ENCODE results near the gene NUMB. TPM values are rescaled to one million over a fixed set of nuclear protein-coding genes. Genes with fewer than 3 reads are reported as not detected.

NUMB gene
- total RNA-seq, 1 donor from 2014 or later: 54.8 TPM

DNA sequence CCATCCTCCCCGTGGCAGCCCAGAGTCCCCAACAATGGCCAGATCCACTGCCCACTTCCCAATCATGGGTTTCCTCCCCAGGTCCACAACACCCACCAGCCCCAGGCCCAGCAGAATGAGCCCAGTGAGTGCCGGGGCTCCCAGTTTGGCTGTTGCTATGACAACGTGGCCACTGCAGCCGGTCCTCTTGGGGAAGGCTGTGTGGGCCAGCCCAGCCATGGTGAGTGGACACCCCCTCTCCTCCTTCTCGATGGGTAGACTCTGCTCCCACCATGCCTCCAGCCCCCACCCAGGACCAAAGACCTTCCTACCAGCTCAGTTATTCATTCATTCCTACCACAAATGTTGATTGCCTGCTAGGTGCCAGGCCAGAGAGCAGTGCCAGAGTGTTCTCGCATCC is 197.3 kb downstream of the NUMB start:
- Mint-ChIP-seq H3K27me3 (peaks cover 2% of the 10 kb centered on the region), H3K27ac (no peak overlapping the region), H3K9me3 (no peaks in the 10 kb centered on the region), H3K4me1 (peaks cover 4% of the 10 kb centered on the region), H3K36me3 (ENCODE audit: low read depth) (no peaks in the 10 kb centered on the region), H3K4me3 (no peak overlapping the region)
- intact Hi-C loops (cut with micrococcal nuclease): no loop called here
- no peak for DNase-seq

DNA sequence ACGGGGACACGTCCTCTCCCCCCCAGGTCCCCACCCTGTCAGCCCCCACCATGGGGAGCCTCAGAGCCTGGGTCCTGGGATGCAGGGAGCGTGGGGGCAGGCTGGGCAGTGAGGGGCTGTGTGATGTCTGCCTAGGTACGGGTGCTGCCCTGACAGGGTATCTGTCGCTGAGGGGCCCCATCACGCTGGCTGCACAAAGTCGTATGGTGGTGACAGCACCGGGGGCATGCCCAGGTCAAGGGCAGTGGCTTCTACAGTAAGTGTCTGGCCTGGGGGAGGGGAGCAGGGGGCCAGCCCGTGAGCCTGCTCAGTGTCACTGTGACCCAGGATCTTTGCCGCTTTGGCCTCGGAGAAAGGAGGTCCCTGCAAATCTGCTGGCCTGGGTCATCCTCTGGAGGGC is 197.8 kb downstream of the NUMB start:
- H3K9me3 Mint-ChIP-seq: no peaks in the 10 kb centered on the region
- no peak for DNase-seq
- intact Hi-C loops (cut with micrococcal nuclease): no loop called here
- H3K36me3 Mint-ChIP-seq (ENCODE audit: low read depth): no peaks in the 10 kb centered on the region
- H3K27me3 Mint-ChIP-seq: peaks cover 2% of the 10 kb centered on the region
- H3K4me1 Mint-ChIP-seq: peaks cover 4% of the 10 kb centered on the region
- no peak overlapping the region for H3K4me3 Mint-ChIP-seq
- H3K27ac Mint-ChIP-seq: no peak overlapping the region

DNA sequence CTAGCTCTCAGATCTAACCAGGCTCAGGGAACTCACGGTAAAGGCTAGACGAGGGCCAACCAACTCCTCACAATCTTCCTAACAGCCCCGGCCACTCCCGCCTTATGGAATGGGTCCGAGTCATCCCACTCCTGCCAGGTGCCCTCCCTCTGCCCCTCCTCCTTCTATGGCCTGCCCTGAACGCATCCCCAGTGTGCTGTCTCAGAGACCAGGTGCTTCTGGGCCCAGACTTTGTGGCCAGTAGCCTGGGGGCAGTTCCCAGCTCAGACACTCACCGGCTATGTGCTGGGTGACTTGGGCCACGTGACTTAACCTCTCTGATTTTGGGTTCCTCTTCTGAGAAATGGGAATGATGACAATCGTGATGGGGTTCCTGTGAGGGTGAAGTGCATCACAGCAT is 198.5 kb downstream of the NUMB start:
- H3K9me3 Mint-ChIP-seq: no peaks in the 10 kb centered on the region
- H3K4me1 Mint-ChIP-seq: peaks cover 6% of the 10 kb centered on the region
- no peak overlapping the region for H3K4me3 Mint-ChIP-seq
- intact Hi-C loops (cut with micrococcal nuclease): no loop called here
- H3K27me3 Mint-ChIP-seq: peaks cover 2% of the 10 kb centered on the region
- H3K36me3 Mint-ChIP-seq (ENCODE audit: low read depth): no peaks in the 10 kb centered on the region
- no peak for DNase-seq
- H3K27ac Mint-ChIP-seq: no peak overlapping the region

DNA sequence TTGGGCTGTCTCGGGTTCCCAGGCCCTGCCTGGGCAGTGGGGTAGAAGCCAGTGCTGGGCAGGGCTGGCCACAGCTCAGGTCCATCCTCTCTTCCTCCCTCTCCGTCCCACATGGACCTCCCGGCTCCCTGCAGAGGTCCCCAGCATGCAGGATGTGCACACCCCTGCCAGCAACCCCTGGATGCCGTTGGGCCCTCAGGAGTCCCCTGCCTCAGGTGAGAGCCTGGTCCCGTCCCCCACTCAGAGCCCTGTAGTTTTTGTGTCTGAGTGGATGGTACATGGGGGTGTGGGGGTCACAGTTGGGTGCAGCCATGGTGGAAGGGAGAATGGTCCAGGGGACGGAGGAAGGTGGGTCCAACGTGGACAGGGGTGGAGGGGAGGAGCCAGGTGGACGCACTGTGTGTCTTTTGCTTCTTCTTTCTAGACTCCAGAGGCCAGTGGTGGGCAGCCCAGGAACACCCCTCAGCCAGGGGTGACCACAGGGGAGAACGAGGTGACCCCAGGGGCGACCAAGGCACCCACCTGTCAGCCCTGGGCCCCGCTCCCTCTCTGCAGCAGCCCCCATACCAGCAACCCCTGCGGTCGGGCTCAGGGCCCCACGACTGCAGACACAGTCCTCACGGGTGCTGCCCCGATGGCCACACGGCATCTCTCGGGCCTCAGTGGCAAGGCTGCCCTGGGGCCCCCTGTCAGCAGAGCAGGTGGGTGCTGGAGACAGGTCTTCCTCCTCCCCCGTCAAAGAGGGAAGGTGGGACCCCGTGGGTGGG is 199.3 kb downstream of the NUMB start:
- no peak overlapping the region for H3K4me3 Mint-ChIP-seq
- no peaks in the 10 kb centered on the region for H3K9me3 Mint-ChIP-seq
- peaks cover 6% of the 10 kb centered on the region for H3K4me1 Mint-ChIP-seq
- H3K36me3 Mint-ChIP-seq (ENCODE audit: low read depth): no peaks in the 10 kb centered on the region
- no peak overlapping the region for H3K27ac Mint-ChIP-seq
- H3K27me3 Mint-ChIP-seq: peaks cover 2% of the 10 kb centered on the region
- no peak for DNase-seq
- intact Hi-C loops (cut with micrococcal nuclease): no loop called here

DNA sequence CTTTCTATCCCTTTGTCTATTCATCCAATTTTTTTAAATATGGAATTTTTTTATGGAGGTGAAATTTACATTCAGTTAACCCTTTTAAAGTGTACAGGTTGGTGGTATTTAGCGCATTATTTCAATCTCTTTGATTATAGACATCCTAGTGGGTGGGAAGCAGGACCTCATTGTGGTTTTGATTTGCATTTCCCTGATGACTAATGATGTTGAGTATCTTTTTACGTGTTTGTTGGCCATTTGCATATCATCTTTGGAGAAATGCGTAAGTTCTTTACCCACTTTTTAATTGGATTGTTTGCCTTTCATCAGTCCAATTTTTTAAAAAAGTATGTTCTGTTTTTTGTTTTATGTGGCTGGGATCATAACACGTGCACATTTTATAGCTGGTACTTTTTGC is 200.3 kb downstream of the NUMB start:
- Mint-ChIP-seq H3K4me3 (no peak overlapping the region), H3K27me3 (peaks cover 2% of the 10 kb centered on the region), H3K36me3 (ENCODE audit: low read depth) (no peaks in the 10 kb centered on the region), H3K27ac (no peak overlapping the region), H3K9me3 (no peaks in the 10 kb centered on the region), H3K4me1 (peaks cover 6% of the 10 kb centered on the region)
- intact Hi-C loops (cut with micrococcal nuclease): no loop called here
- no peak for DNase-seq

DNA sequence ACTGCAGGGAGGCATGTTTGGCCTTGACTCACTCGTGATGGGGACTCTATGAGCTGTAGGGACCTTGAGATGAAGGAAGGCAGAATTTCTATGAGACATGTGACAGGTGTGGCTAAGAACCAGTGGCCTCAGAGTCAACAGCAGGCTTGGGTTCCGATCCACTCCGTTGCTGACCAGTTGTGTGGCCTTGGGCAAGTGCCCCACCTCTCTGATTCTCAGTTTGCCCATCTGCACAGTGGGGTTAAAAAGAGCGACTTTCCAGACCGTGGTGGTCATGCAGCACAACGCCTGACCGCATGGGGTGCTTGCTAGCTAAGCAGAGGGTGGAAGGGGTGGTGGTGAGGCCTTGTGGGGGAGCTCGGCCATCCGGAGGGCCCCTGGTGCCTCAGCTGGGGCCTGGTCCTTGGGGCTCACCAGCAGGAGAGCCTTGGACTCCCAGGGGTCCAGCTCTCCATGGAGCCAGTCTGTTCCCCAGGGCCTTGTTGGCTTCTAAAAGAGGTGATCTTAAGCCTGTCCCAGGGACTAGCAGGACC is 202.6 kb downstream of the NUMB start:
- peaks cover 6% of the 10 kb centered on the region for H3K4me1 Mint-ChIP-seq
- intact Hi-C loops (cut with micrococcal nuclease): no loop called here
- DNase-seq: no peak
- H3K27ac Mint-ChIP-seq: no peak overlapping the region
- H3K36me3 Mint-ChIP-seq (ENCODE audit: low read depth): no peaks in the 10 kb centered on the region
- peaks cover 2% of the 10 kb centered on the region for H3K27me3 Mint-ChIP-seq
- no peaks in the 10 kb centered on the region for H3K9me3 Mint-ChIP-seq
- no peak overlapping the region for H3K4me3 Mint-ChIP-seq

DNA sequence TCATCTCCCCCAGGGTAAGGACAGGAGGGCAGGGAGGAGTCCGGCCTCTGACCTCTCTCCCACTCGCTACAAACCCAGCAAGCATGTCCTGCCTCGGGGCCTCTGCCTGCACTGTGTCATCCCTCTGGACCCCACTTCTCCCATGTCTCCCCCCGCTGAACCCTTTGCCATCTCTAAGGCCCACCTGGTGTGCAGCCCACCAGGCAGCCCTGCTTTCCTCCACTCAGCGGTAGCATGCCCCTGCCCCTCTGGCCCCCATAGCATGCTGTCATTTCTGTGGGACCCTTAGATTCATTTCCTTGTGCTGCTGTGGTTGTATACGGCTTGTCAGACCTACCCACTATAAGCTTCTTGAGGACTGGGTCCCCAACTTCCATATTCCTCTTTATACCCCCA is 203.3 kb downstream of the NUMB start:
- no peak overlapping the region for H3K4me3 Mint-ChIP-seq
- H3K27me3 Mint-ChIP-seq: peaks cover 2% of the 10 kb centered on the region
- DNase-seq: no peak
- intact Hi-C loops (cut with micrococcal nuclease): no loop called here
- no peak overlapping the region for H3K27ac Mint-ChIP-seq
- H3K36me3 Mint-ChIP-seq (ENCODE audit: low read depth): no peaks in the 10 kb centered on the region
- H3K9me3 Mint-ChIP-seq: no peaks in the 10 kb centered on the region
- peaks cover 6% of the 10 kb centered on the region for H3K4me1 Mint-ChIP-seq

DNA sequence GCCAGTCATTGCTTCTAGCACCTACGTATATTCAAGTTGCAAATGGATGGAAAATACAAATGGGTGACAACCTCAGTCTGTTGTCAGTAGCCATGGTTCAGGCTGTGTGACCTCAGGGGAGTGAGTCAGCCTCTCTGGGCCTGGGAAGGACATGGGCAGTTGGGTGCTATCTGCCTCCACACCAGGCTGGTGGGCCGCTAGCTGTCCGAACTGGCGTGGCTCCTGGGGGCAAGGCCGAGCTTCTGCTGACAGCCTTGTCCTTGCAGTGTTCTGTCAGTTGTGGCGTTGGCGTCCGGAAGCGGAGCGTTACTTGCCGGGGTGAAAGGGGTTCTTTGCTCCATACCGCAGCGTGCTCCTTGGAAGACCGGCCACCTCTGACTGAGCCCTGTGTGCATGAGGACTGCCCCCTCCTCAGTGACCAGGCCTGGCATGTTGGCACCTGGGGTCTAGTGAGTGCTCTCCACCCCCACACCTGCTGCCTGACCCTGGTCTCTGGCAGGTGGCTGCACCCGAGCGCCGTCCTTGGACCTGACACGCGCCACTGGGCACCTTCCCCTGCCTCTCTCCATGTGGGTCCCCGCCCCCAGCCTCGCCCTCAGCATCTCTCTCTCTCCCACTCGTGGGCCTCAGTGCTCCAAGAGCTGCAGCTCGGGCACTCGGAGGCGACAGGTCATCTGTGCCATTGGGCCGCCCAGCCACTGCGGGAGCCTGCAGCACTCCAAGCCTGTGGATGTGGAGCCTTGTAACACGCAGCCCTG is 203.9 kb downstream of the NUMB start:
- DNase-seq: no peak
- intact Hi-C loops (cut with micrococcal nuclease): no loop called here
- H3K4me1 Mint-ChIP-seq: peaks cover 8% of the 10 kb centered on the region

DNA sequence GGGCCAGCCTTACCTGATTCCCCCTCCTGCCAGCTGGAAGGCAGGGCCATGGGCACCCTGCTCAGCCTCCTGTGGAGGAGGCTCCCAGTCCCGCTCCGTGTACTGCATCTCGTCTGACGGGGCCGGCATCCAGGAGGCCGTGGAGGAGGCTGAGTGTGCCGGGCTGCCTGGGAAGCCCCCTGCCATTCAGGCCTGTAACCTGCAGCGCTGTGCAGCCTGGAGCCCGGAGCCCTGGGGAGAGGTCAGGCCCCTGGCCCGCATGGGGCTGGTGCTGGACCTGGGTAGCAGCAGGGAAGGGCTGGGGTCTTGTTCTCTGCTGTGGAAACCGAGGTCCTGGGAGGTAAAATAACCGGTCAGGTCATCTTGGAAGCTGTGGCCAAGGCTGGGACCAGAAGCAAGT is 204.6 kb downstream of the NUMB start:
- intact Hi-C loops (cut with micrococcal nuclease): no loop called here
- DNase-seq: no peak
- H3K9me3 Mint-ChIP-seq: no peaks in the 10 kb centered on the region
- no peak overlapping the region for H3K4me3 Mint-ChIP-seq
- no peak overlapping the region for H3K27ac Mint-ChIP-seq
- H3K4me1 Mint-ChIP-seq: peaks cover 14% of the 10 kb centered on the region
- peaks cover 2% of the 10 kb centered on the region for H3K27me3 Mint-ChIP-seq
- no peaks in the 10 kb centered on the region for H3K36me3 Mint-ChIP-seq (ENCODE audit: low read depth)

More for the DNA sequence above, 203.9 kb downstream of the NUMB start:
- Mint-ChIP-seq H3K27ac (no peak overlapping the region), H3K4me3 (no peak overlapping the region), H3K36me3 (ENCODE audit: low read depth) (no peaks in the 10 kb centered on the region), H3K9me3 (no peaks in the 10 kb centered on the region), H3K27me3 (peaks cover 2% of the 10 kb centered on the region)

DNA sequence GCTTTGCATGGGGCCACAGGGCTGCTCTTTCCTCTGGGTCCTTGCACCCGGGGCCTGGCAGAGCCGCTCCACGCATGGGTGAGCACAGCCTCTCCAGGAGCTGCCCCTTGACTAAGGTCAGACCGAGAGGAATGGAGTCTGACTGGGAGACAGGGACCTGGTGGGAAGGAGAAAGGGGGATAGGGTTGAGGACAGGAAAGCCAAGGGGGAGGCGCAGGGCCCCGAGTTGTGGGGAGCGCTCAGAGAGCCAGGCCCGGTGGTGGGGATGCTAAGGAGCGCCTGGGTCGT is 205.1 kb downstream of the NUMB start:
- Mint-ChIP-seq H3K4me3 (no peak overlapping the region), H3K4me1 (peaks cover 16% of the 10 kb centered on the region), H3K36me3 (ENCODE audit: low read depth) (no peaks in the 10 kb centered on the region), H3K27ac (no peak overlapping the region), H3K27me3 (peaks cover 2% of the 10 kb centered on the region), H3K9me3 (no peaks in the 10 kb centered on the region)
- intact Hi-C loops (cut with micrococcal nuclease): no loop called here
- DNase-seq: no peak

DNA sequence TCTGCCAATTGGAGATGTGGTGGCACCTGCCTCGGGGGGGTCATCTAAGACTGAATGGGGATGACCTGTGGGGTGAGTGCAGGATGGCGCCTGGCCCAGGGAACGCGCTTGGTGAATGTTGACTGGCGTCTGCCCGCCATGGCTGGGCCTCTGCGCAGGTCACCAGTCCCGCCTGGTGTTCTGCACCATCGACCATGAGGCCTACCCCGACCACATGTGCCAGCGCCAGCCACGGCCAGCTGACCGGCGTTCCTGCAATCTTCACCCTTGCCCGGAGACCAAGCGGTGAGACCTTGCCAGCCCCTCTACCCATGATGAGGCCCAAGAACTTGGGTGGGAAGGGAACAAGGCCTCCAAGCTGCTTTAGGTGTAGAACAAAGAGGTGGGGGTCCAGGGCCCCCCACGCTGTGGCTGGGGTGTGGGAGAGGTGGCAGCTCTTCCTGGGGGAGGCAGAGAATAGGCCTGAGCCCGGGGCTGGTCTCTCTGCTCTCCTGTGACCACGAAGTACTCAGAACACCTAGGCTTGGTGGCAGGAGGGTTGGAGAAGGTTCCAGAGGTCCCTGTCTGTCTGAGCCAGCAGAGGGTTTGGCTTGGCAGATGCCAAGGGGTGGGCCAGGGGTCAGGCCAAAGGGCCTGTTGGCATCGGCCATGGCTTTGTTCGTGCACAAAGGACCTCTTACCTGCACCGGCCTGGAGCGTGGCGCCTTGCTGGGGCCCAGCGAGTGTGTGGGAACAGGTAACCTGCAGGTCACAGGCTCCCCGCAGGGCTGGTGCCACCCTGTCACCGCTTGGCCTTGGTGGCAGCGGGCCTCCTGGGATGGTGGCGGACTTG is 205.6 kb downstream of the NUMB start:
- no peaks in the 10 kb centered on the region for H3K36me3 Mint-ChIP-seq (ENCODE audit: low read depth)
- no peak overlapping the region for H3K4me3 Mint-ChIP-seq
- no peaks in the 10 kb centered on the region for H3K9me3 Mint-ChIP-seq
- DNase-seq: no peak
- intact Hi-C loops (cut with micrococcal nuclease): no loop called here
- H3K27me3 Mint-ChIP-seq: no peaks in the 10 kb centered on the region
- peaks cover 18% of the 10 kb centered on the region for H3K4me1 Mint-ChIP-seq
- H3K27ac Mint-ChIP-seq: no peak overlapping the region

DNA sequence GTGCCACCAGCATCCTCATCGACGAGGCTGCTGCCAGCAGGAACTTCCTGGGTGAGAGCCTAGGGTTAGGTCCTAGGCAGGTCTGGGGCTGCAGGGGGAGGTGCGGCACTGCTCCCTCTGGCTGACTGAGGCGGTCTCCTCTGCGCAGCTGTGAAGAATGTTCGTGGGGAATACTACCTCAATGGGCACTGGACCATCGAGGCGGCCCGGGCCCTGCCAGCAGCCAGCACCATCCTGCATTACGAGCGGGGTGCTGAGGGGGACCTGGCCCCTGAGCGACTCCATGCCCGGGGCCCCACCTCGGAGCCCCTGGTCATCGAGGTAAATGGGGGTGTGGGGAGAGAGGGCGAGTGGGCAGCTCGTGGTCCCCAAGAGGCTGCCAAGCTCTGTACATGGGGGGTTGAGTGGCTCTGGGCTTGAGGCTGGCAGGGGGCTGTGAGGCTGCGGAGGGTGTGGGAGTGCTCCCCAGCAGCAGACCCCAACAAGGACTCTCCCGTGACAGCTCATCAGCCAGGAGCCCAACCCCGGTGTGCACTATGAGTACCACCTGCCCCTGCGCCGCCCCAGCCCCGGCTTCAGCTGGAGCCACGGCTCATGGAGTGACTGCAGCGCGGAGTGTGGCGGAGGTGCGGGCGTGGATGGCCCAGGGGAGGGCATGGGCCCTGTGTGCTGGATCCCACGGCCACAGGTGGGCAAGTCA is 206.7 kb downstream of the NUMB start:
- Mint-ChIP-seq H3K4me1 (peaks cover 27% of the 10 kb centered on the region), H3K4me3 (no peak overlapping the region), H3K36me3 (ENCODE audit: low read depth) (no peaks in the 10 kb centered on the region), H3K27ac (no peak overlapping the region), H3K27me3 (peaks cover 5% of the 10 kb centered on the region), H3K9me3 (no peaks in the 10 kb centered on the region)
- intact Hi-C loops (cut with micrococcal nuclease): no loop called here
- no peak for DNase-seq

DNA sequence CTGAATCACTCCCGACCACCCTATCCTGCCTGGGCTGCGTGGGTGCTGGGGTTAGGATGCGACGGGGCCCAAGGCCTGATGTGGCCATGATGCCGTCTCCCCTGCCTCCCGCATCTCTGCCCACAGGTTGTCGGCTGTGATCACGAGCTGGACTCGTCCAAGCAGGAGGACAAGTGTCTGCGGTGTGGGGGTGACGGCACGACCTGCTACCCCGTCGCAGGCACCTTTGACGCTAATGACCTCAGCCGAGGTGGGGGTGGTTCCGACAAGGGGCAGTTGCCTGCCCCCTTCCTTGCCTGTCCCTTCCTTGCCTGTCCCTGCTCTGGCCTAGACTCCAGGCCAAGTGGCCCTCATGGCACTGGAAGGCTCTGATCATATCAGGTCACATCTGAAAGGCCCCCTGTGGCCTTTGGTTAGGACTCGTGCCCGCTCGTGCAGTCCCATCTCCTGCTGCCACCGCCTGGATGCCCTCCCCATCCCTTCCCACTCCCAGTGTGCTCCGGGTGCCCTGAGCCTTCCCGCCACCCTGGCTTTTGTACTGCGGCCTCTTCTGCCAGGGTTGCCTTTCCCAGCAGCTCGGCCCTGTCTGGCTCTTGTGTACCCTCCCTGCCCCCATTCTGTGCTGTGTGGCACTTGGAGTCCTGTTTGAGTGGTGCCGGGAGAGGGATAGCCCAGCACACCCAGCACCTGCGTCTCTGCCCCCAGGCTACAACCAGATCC is 207.4 kb downstream of the NUMB start:
- intact Hi-C loops (cut with micrococcal nuclease): no loop called here
- no peak for DNase-seq

More for the DNA sequence above, 207.4 kb downstream of the NUMB start:
- Mint-ChIP-seq H3K27me3 (peaks cover 7% of the 10 kb centered on the region), H3K4me1 (peaks cover 30% of the 10 kb centered on the region), H3K27ac (no peak overlapping the region), H3K9me3 (no peaks in the 10 kb centered on the region), H3K36me3 (ENCODE audit: low read depth) (no peaks in the 10 kb centered on the region), H3K4me3 (no peak overlapping the region)
